KOPT-K1 (cell line): Measurements from ENCODE around the gene PLXNA4.

Experiments
- H3K27ac ChIP-seq: fragments of 200-600 bp; sonication (generic); 2 replicates; pipeline ENCODE4 v1.5.1; 2016; ENCODE audit warnings: antibody characterized with exemption, mild to moderate bottlenecking, low read depth, low read length; ENCODE audit not compliant: poor library complexity, severe bottlenecking
- H3K36me3 ChIP-seq: fragments of 200-600 bp; sonication (generic); 2 replicates; pipeline ENCODE4 v1.5.1; 2017; ENCODE audit warnings: antibody characterized with exemption, mild to moderate bottlenecking, low read length, moderate library complexity; ENCODE audit not compliant: insufficient read depth
- H3K9me3 ChIP-seq: fragments of 200-600 bp; sonication (generic); 2 replicates; pipeline ENCODE4 v1.5.1; 2017; ENCODE audit warnings: antibody characterized with exemption, low read length, mild to moderate bottlenecking; ENCODE audit not compliant: insufficient read depth, poor library complexity, severe bottlenecking

Gene PLXNA4

GRCh38 chr7:132154695-132155471 is 421.4 kb downstream of the PLXNA4 start:
- Histone ChIP-seq H3K27ac (no peak overlapping the region), H3K36me3 (no peaks in the 10 kb centered on the region)

GRCh38 chr7:132154248-132154647 is 422.0 kb downstream of the PLXNA4 start:
- H3K9me3 ChIP-seq = no peaks in the 10 kb centered on the region
- H3K36me3 ChIP-seq = no peaks in the 10 kb centered on the region
- H3K27ac ChIP-seq = no peak overlapping the region

More at GRCh38 chr7:132154695-132155471, 421.4 kb downstream of the PLXNA4 start:
- no peaks in the 10 kb centered on the region for H3K9me3 ChIP-seq

GRCh38 chr7:132152131-132152889 is 424.0 kb downstream of the PLXNA4 start:
- no peak overlapping the region for H3K27ac ChIP-seq

GRCh38 chr7:132150711-132151110 is 425.6 kb downstream of the PLXNA4 start:
- Histone ChIP-seq H3K27ac (no peak overlapping the region), H3K9me3 (no peaks in the 10 kb centered on the region), H3K36me3 (no peaks in the 10 kb centered on the region)

More at GRCh38 chr7:132152131-132152889, 424.0 kb downstream of the PLXNA4 start:
- Histone ChIP-seq H3K36me3 (no peaks in the 10 kb centered on the region), H3K9me3 (no peaks in the 10 kb centered on the region)

GRCh38 chr7:132149436-132150304 is 426.6 kb downstream of the PLXNA4 start:
- Histone ChIP-seq H3K27ac (no peak overlapping the region), H3K36me3 (no peaks in the 10 kb centered on the region), H3K9me3 (no peaks in the 10 kb centered on the region)

GRCh38 chr7:132148876-132149275 is 427.4 kb downstream of the PLXNA4 start:
- H3K27ac ChIP-seq = no peak overlapping the region
- no peaks in the 10 kb centered on the region for H3K9me3 ChIP-seq
- no peaks in the 10 kb centered on the region for H3K36me3 ChIP-seq

GRCh38 chr7:132145466-132145865 is 430.8 kb downstream of the PLXNA4 start:
- H3K9me3 ChIP-seq = no peaks in the 10 kb centered on the region
- no peak overlapping the region for H3K27ac ChIP-seq
- no peaks in the 10 kb centered on the region for H3K36me3 ChIP-seq

GRCh38 chr7:132145063-132145462 is 431.2 kb downstream of the PLXNA4 start:
- H3K36me3 ChIP-seq = no peaks in the 10 kb centered on the region
- H3K9me3 ChIP-seq = no peaks in the 10 kb centered on the region
- no peak overlapping the region for H3K27ac ChIP-seq

- Histone ChIP-seq H3K36me3 (no peaks in the 10 kb centered on the region), H3K9me3 (no peaks in the 10 kb centered on the region), H3K27ac (no peak overlapping the region)
Measured at GRCh38 chr7:132142006-132142405, 434.3 kb downstream of the PLXNA4 start.

- H3K36me3 ChIP-seq = no peaks in the 10 kb centered on the region
- no peak overlapping the region for H3K27ac ChIP-seq
- H3K9me3 ChIP-seq = no peaks in the 10 kb centered on the region
Measured at GRCh38 chr7:132141109-132141508, 435.2 kb downstream of the PLXNA4 start.

GRCh38 chr7:132140341-132140740 is 435.9 kb downstream of the PLXNA4 start:
- H3K27ac ChIP-seq = no peak overlapping the region
- H3K36me3 ChIP-seq = no peaks in the 10 kb centered on the region
- no peaks in the 10 kb centered on the region for H3K9me3 ChIP-seq

GRCh38 chr7:132138817-132139216 is 437.5 kb downstream of the PLXNA4 start:
- H3K27ac ChIP-seq = no peak overlapping the region
- no peaks in the 10 kb centered on the region for H3K36me3 ChIP-seq
- H3K9me3 ChIP-seq = no peaks in the 10 kb centered on the region

GRCh38 chr7:132137681-132138080 is 438.6 kb downstream of the PLXNA4 start:
- Histone ChIP-seq H3K36me3 (no peaks in the 10 kb centered on the region), H3K9me3 (no peaks in the 10 kb centered on the region), H3K27ac (no peak overlapping the region)

- Histone ChIP-seq H3K27ac (no peak overlapping the region), H3K9me3 (no peaks in the 10 kb centered on the region), H3K36me3 (no peaks in the 10 kb centered on the region)
Measured at GRCh38 chr7:132135746-132136385, 440.4 kb downstream of the PLXNA4 start.
